ENCODE results near the gene PMCH.
"Not testable (repeated sequence)": the region's sequence is repeated elsewhere in the genome, so short reads cannot be mapped to it uniquely, and the experiment has no call there.

DNA sequence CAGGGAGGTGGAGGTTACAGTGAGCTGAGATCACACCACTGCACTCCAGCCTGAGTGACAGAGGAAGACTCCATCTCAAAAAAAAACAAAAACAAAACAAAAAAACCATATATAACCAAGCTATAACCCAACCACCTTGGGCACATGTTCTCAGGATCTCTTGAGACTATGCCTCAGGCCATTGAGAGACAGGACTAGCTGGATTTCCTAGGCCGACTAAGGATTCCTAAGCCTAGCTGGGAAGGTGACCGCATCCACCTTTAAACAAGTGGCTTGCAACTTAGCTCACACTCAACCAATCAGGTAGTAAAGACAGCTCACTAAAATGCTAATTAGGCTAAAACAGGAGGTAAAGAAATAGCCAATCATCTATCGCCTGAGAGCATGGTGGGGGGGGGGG is 42.4 kb downstream of the PMCH start:
- TF ChIP-seq RFX5 (IDR thresholded peaks at IDR 0.05; ENCODE audit: low read length); RAD21 (IDR thresholded peaks at IDR 0.05; ENCODE audit: low read length); SIN3A (IDR thresholded peaks at IDR 0.05; ENCODE audit: borderline replicate concordance, low read depth, low read length); EP300 (IDR thresholded peaks at IDR 0.05; ENCODE audit: borderline replicate concordance in 1 of 2, low read depth in 1 of 2, low read length in 1 of 2); GABPA (IDR thresholded peaks at IDR 0.05; ENCODE audit: low read depth); SMC3 (IDR thresholded peaks at IDR 0.05; ENCODE audit: low read depth, low read length); NRF1 (IDR thresholded peaks at IDR 0.05; ENCODE audit: low read depth, low read length); EZH2phosphoT487 (IDR thresholded peaks at IDR 0.05; ENCODE audit: borderline replicate concordance, low read depth); RXRA (IDR thresholded peaks at IDR 0.05; ENCODE audit: borderline replicate concordance, low read depth); MXI1 (IDR thresholded peaks at IDR 0.05; ENCODE audit: low read depth, low read length); NFIC (IDR thresholded peaks at IDR 0.05; ENCODE audit: borderline replicate concordance): not testable (repeated sequence)
- TF ChIP-seq, protein P1, sequence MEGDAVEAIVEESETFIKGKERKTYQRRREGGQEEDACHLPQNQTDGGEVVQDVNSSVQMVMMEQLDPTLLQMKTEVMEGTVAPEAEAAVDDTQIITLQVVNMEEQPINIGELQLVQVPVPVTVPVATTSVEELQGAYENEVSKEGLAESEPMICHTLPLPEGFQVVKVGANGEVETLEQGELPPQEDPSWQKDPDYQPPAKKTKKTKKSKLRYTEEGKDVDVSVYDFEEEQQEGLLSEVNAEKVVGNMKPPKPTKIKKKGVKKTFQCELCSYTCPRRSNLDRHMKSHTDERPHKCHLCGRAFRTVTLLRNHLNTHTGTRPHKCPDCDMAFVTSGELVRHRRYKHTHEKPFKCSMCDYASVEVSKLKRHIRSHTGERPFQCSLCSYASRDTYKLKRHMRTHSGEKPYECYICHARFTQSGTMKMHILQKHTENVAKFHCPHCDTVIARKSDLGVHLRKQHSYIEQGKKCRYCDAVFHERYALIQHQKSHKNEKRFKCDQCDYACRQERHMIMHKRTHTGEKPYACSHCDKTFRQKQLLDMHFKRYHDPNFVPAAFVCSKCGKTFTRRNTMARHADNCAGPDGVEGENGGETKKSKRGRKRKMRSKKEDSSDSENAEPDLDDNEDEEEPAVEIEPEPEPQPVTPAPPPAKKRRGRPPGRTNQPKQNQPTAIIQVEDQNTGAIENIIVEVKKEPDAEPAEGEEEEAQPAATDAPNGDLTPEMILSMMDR (IDR thresholded peaks at IDR 0.05): not testable (repeated sequence)
- TF ChIP-seq, protein P2, sequence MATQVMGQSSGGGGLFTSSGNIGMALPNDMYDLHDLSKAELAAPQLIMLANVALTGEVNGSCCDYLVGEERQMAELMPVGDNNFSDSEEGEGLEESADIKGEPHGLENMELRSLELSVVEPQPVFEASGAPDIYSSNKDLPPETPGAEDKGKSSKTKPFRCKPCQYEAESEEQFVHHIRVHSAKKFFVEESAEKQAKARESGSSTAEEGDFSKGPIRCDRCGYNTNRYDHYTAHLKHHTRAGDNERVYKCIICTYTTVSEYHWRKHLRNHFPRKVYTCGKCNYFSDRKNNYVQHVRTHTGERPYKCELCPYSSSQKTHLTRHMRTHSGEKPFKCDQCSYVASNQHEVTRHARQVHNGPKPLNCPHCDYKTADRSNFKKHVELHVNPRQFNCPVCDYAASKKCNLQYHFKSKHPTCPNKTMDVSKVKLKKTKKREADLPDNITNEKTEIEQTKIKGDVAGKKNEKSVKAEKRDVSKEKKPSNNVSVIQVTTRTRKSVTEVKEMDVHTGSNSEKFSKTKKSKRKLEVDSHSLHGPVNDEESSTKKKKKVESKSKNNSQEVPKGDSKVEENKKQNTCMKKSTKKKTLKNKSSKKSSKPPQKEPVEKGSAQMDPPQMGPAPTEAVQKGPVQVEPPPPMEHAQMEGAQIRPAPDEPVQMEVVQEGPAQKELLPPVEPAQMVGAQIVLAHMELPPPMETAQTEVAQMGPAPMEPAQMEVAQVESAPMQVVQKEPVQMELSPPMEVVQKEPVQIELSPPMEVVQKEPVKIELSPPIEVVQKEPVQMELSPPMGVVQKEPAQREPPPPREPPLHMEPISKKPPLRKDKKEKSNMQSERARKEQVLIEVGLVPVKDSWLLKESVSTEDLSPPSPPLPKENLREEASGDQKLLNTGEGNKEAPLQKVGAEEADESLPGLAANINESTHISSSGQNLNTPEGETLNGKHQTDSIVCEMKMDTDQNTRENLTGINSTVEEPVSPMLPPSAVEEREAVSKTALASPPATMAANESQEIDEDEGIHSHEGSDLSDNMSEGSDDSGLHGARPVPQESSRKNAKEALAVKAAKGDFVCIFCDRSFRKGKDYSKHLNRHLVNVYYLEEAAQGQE (IDR thresholded peaks at IDR 0.05; ENCODE audit: low read depth, low read length): not testable (repeated sequence)
- TF ChIP-seq, protein P3, sequence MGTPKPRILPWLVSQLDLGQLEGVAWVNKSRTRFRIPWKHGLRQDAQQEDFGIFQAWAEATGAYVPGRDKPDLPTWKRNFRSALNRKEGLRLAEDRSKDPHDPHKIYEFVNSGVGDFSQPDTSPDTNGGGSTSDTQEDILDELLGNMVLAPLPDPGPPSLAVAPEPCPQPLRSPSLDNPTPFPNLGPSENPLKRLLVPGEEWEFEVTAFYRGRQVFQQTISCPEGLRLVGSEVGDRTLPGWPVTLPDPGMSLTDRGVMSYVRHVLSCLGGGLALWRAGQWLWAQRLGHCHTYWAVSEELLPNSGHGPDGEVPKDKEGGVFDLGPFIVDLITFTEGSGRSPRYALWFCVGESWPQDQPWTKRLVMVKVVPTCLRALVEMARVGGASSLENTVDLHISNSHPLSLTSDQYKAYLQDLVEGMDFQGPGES (IDR thresholded peaks at IDR 0.05; ENCODE audit: low read depth, low read length): not testable (repeated sequence)
